ENCODE data around the gene FN3K. TPM values are rescaled to one million over a fixed set of nuclear protein-coding genes. Genes with fewer than 3 reads are reported as not detected.

Gene FN3K
- total and polyA plus RNA-seq, 2 of the 4 experiments (the other 2 are of a cell fraction) = 0.90 to 2.9 TPM

GRCh38 chr17:82687871-82688270 is 47.5 kb upstream of the FN3K start:
- H3K18ac ChIP-seq (ENCODE audit: low read depth, low read length) = no peak overlapping the region
- H3K36me3 ChIP-seq (ENCODE audit: control insufficient read depth, insufficient read depth, low read length) = no peaks in the 10 kb centered on the region; the same call in 1 of the 2 replicates
- H3K4me3 ChIP-seq (ENCODE audit: insufficient read depth, low read depth, low read length) = no peak overlapping the region
- H3K9me3 ChIP-seq (ENCODE audit: control insufficient read depth, insufficient read depth, low read length) = no peaks in the 10 kb centered on the region
- no peak overlapping the region for H3K4ac ChIP-seq (ENCODE audit: low read depth, low read length)
- no peak for ATAC-seq (ENCODE audit: low read depth)
- H3K56ac ChIP-seq (ENCODE audit: extremely low read depth, insufficient read depth, low read length) = no peak overlapping the region
- no peaks in the 10 kb centered on the region for H3K4me1 ChIP-seq (ENCODE audit: control insufficient read depth, insufficient read depth, low read length)
- no peak for DNase-seq
- no peaks in the 10 kb centered on the region for H4K20me1 ChIP-seq (ENCODE audit: insufficient read depth, low read length)
- H2AFZ ChIP-seq (replicated peaks; ENCODE audit: low read length, poor library complexity) = no peak overlapping the region
- no peak overlapping the region for H2AK9ac ChIP-seq (replicated peaks; ENCODE audit: low read depth, low read length, poor library complexity)
- H2BK5ac ChIP-seq (ENCODE audit: low read depth, low read length, poor library complexity, severe bottlenecking) = no peak overlapping the region
- intact Hi-C loops (cut with micrococcal nuclease) = no loop called here
- H3K9me1 ChIP-seq (ENCODE audit: insufficient read depth, low read length) = no peaks in the 10 kb centered on the region
- POLR2A ChIA-PET (ENCODE audit: unreplicated experiment) = no interaction called here
- H2BK20ac ChIP-seq (ENCODE audit: low read depth, low read length) = no peak overlapping the region
- H3K9ac ChIP-seq (ENCODE audit: low read depth, low read length) = no peak overlapping the region
- no peak overlapping the region for H3K4me2 ChIP-seq (ENCODE audit: low read depth, low read length)
- no peak overlapping the region for H2BK120ac ChIP-seq (ENCODE audit: low read depth, low read length)
- no peak overlapping the region for H3K27ac ChIP-seq (ENCODE audit: insufficient read depth, low read length)
- dilution Hi-C loops (cut with HindIII; ENCODE audit: low sequenced_read_pairs, unreplicated experiment) = no loop called here
- H2BK15ac ChIP-seq (ENCODE audit: low read depth, low read length) = no peak overlapping the region
- no peak overlapping the region for H2AK5ac ChIP-seq (ENCODE audit: low read depth, low read length)
- BruUV-seq (replicated peaks) = no TSS peak
- H3K14ac ChIP-seq (replicated peaks; ENCODE audit: low read depth, low read length) = no peak overlapping the region
- H3K79me1 ChIP-seq (ENCODE audit: low read depth in 1 of 2, low read length in 2 of 2) = no peaks in the 10 kb centered on the region
- in situ Hi-C loops (cut with MboI; ENCODE audit: low sequenced_read_pairs) = no loop called here
- no peaks in the 10 kb centered on the region for H3K27me3 ChIP-seq (ENCODE audit: control insufficient read depth, insufficient read depth, low read length)
- TF ChIP-seq RAD21 (IDR thresholded peaks at IDR 0.05; ENCODE audit: low read length) = no peak
- TF ChIP-seq POLR2A (IDR thresholded peaks at IDR 0.05; ENCODE audit: low read depth, low read length) = no peak
- no peak for TF ChIP-seq ELK1 (IDR thresholded peaks at IDR 0.05; ENCODE audit: borderline replicate concordance, low read depth, low read length)
- TF ChIP-seq CHD1 (IDR thresholded peaks at IDR 0.05; ENCODE audit: low read depth, low read length) = no peak
- TF ChIP-seq RCOR1 (IDR thresholded peaks at IDR 0.05; ENCODE audit: insufficient replicate concordance, low read length) = no peak
- no peak for TF ChIP-seq RFX5 (IDR thresholded peaks at IDR 0.05; ENCODE audit: low read depth, low read length)
- no peak for TF ChIP-seq SMC3 (IDR thresholded peaks at IDR 0.05; ENCODE audit: low read depth, low read length)
- TF ChIP-seq CTCF (conservative IDR thresholded peaks at IDR 0.05; ENCODE audit: low read depth, low read length) = no peak
- TF ChIP-seq CEBPB (IDR thresholded peaks at IDR 0.05; ENCODE audit: low read depth, low read length) = no peak
- TF ChIP-seq BHLHE40 (IDR thresholded peaks at IDR 0.05; ENCODE audit: low read depth, low read length) = no peak
- no peak for TF ChIP-seq MXI1 (IDR thresholded peaks at IDR 0.05; ENCODE audit: borderline replicate concordance, low read depth, low read length)
- no peak for TF ChIP-seq FOS (IDR thresholded peaks at IDR 0.05; ENCODE audit: low read depth, low read length)
- no peak for TF ChIP-seq MAZ (IDR thresholded peaks at IDR 0.05; ENCODE audit: borderline replicate concordance, low read depth, low read length)
- TF ChIP-seq USF2 (IDR thresholded peaks at IDR 0.05; ENCODE audit: low read depth, low read length) = no peak
- H4K91ac ChIP-seq (ENCODE audit: insufficient read depth, low read depth, low read length) = no peak overlapping the region
- no peak overlapping the region for H4K8ac ChIP-seq (ENCODE audit: low read depth in 2 of 2, low read length in 2 of 2)
- H3K23ac ChIP-seq (ENCODE audit: low read depth, low read length) = no peak overlapping the region
- WGBS, 2 experiments (ENCODE audit: extremely low coverage in 2 of 2, insufficient read length in 1 of 2) = 92% methylated on average over 4 of the region's 9 CpGs; no CpG with 5 or more reads in 1 of the 2 experiments
- no peak overlapping the region for H4K5ac ChIP-seq (ENCODE audit: low read depth, low read length)
- CTCF ChIA-PET = no interaction called here
